Stimulated activated CD8-positive, alpha-beta memory T cell treated with anti-CD3 and anti-CD28 coated beads, Interleukin-15, amount 100 ng/mL, for 1 hour (primary cell): ENCODE results near the gene LENEP.

Source experiments
- DNase-seq: peaks from one replicate; pipeline ENCODE4 v3.0.0-alpha.2; 2020; ENCODE audit warnings: low read depth

LENEP gene

GRCh38 chr1:154993572-154994268, at the start of gene LENEP:
TSS of gene LENEP (plus strand) at chr1:154993586. CDS start at chr1:154993608, 22 bp downstream.
- DNase-seq, result no peak

GRCh38 chr1:154943649-154944400, 49.6 kb upstream of the LENEP start:
- DNase-seq, result no peak

- DNase-seq, result no peak
These were observed 48.8 kb upstream of the LENEP start for GRCh38 chr1:154944401-154945159.

- DNase-seq, result no peak
These were observed 48.0 kb upstream of the LENEP start for GRCh38 chr1:154945160-154945961.

GRCh38 chr1:154945962-154946850, 47.2 kb upstream of the LENEP start:
- no peak for DNase-seq

- DNase-seq, result no peak
These were observed 45.3 kb upstream of the LENEP start for GRCh38 chr1:154948079-154948478.

GRCh38 chr1:154951901-154952657, 41.3 kb upstream of the LENEP start:
- DNase-seq, result no peak

- no peak for DNase-seq
These were observed 40.7 kb upstream of the LENEP start for GRCh38 chr1:154952664-154953063.

- DNase-seq, result no peak
These were observed 39.8 kb upstream of the LENEP start for GRCh38 chr1:154953611-154954038.

GRCh38 chr1:154954541-154954940, 38.8 kb upstream of the LENEP start:
- DNase-seq, result no peak

- DNase-seq, result peak; percentile 80
These were observed 38.2 kb upstream of the LENEP start for GRCh38 chr1:154955039-154955717.

GRCh38 chr1:154955718-154956543, 37.5 kb upstream of the LENEP start, which contains the start of gene PBXIP1:
TSS of gene PBXIP1 (minus strand) at chr1:154956099. CDS start at chr1:154953721, 2,378 bp downstream.
- peak; percentile 68 for DNase-seq

- no peak for DNase-seq
These were observed 36.8 kb upstream of the LENEP start for GRCh38 chr1:154956544-154956941.

- DNase-seq, result no peak
These were observed 36.2 kb upstream of the LENEP start for GRCh38 chr1:154957091-154957657.

- no peak for DNase-seq
These were observed 35.4 kb upstream of the LENEP start for GRCh38 chr1:154958036-154958435.

GRCh38 chr1:154958681-154959425, 34.5 kb upstream of the LENEP start:
- DNase-seq, result no peak

- DNase-seq, result no peak
These were observed 34.0 kb upstream of the LENEP start for GRCh38 chr1:154959426-154959780.
